ENCODE measurements around the gene CAMK1D. TPM values are rescaled to one million over a fixed set of nuclear protein-coding genes. Genes with fewer than 3 reads are reported as not detected.

CAMK1D gene
- total RNA-seq, 1 experiment from 2014 or later, result 10.2 TPM

- Mint-ChIP-seq H3K4me1 (no peaks in the 10 kb centered on the region), H3K27ac (no peak overlapping the region), H3K36me3 (no peaks in the 10 kb centered on the region), H3K27me3 (ENCODE audit: low read depth) (no peaks in the 10 kb centered on the region), H3K9me3 (no peaks in the 10 kb centered on the region), H3K4me3 (no peak overlapping the region)
- no peak for TF ChIP-seq JUN (CRISPR knock-in tag; IDR thresholded peaks at IDR 0.05)
- TF ChIP-seq OVOL2 (CRISPR knock-in tag; IDR thresholded peaks at IDR 0.05; ENCODE audit: borderline replicate concordance), result no peak
- no peak for TF ChIP-seq ZNF423 (CRISPR knock-in tag; IDR thresholded peaks at IDR 0.05)
- no peak for TF ChIP-seq CTCF (IDR thresholded peaks at IDR 0.05)
- TF ChIP-seq ZNF416 (CRISPR knock-in tag; IDR thresholded peaks at IDR 0.05), result no peak
- TF ChIP-seq ARID4B (CRISPR knock-in tag; IDR thresholded peaks at IDR 0.05; ENCODE audit: borderline replicate concordance), result no peak
- TF ChIP-seq ELF4 (CRISPR knock-in tag; IDR thresholded peaks at IDR 0.05; ENCODE audit: low read depth), result no peak
- no peak for TF ChIP-seq RELA (CRISPR knock-in tag; IDR thresholded peaks at IDR 0.05; ENCODE audit: borderline replicate concordance)
- no peak for TF ChIP-seq NR1H2 (CRISPR knock-in tag; IDR thresholded peaks at IDR 0.05)
- TF ChIP-seq ZBTB21 (CRISPR knock-in tag; IDR thresholded peaks at IDR 0.05; ENCODE audit: borderline replicate concordance), result no peak
- TF ChIP-seq ZMAT4 (CRISPR knock-in tag; IDR thresholded peaks at IDR 0.05), result no peak
- no peak for TF ChIP-seq IRF2 (CRISPR knock-in tag; IDR thresholded peaks at IDR 0.05; ENCODE audit: borderline replicate concordance, low read depth)
- no peak for TF ChIP-seq CREB1 (CRISPR knock-in tag; IDR thresholded peaks at IDR 0.05)
- no peak for TF ChIP-seq ZNF138 (CRISPR knock-in tag; conservative IDR thresholded peaks at IDR 0.05)
- TF ChIP-seq CDX4 (CRISPR knock-in tag; IDR thresholded peaks at IDR 0.05; ENCODE audit: borderline replicate concordance), result no peak
- no peak for TF ChIP-seq SP1 (CRISPR knock-in tag; conservative IDR thresholded peaks at IDR 0.05)
- no peak for TF ChIP-seq NR2C2 (CRISPR knock-in tag; IDR thresholded peaks at IDR 0.05)
- no peak for TF ChIP-seq TP53 (CRISPR knock-in tag; IDR thresholded peaks at IDR 0.05)
- ATAC-seq, result no peak
- CTCF ChIA-PET, result interaction anchor here (0.9 to 1.8 kb wide), 3 partner anchors 51 to 123 kb away, joined by 3 read pairs; no protein-coding TSS in a partner anchor
- no peak for DNase-seq (ENCODE audit: low spot score)
- POLR2A ChIA-PET, result no interaction called here
These were observed 484.1 kb downstream of the CAMK1D start for GRCh38 chr10:12833451-12833850.

- ATAC-seq, result no peak
- no peaks in the 10 kb centered on the region for H3K9me3 Mint-ChIP-seq
These were observed 484.8 kb downstream of the CAMK1D start for GRCh38 chr10:12834116-12834665.

More at GRCh38 chr10:12834116-12834665, 484.8 kb downstream of the CAMK1D start:
- CTCF ChIA-PET, result interaction anchor here (0.7 to 1.8 kb wide), 5 partner anchors 14 to 124 kb away, joined by 3 read pairs; no protein-coding TSS in a partner anchor
- Mint-ChIP-seq H3K36me3 (no peaks in the 10 kb centered on the region), H3K4me3 (no peak overlapping the region), H3K4me1 (peaks cover 3% of the 10 kb centered on the region), H3K27me3 (ENCODE audit: low read depth) (no peaks in the 10 kb centered on the region), H3K27ac (no peak overlapping the region)
- POLR2A ChIA-PET, result no interaction called here
- no peak for DNase-seq (ENCODE audit: low spot score)
- no peak for TF ChIP-seq NR3C1 (CRISPR knock-in tag; conservative IDR thresholded peaks at IDR 0.05; ENCODE audit: low read depth)
- no peak for TF ChIP-seq ZMAT4 (CRISPR knock-in tag; IDR thresholded peaks at IDR 0.05)
- TF ChIP-seq ARID4B (CRISPR knock-in tag; IDR thresholded peaks at IDR 0.05; ENCODE audit: borderline replicate concordance), result no peak
- no peak for TF ChIP-seq ZNF121 (CRISPR knock-in tag; IDR thresholded peaks at IDR 0.05)
- TF ChIP-seq ZSCAN18 (CRISPR knock-in tag; IDR thresholded peaks at IDR 0.05), result no peak

Measured in WTC11 (cell line).